Suprapubic skin (tissue), 3 donors: ENCODE results near the gene MMP28.

Experiments used
- CTCF ChIP-seq, 2 donors: fragments of 200-600 bp in 1 of 2; fragments of 450-650 bp in 1 of 2; sonication (generic) in 1 of 2; IDR thresholded peaks; one replicate each; pipeline ENCODE4 v1.5.1; 2016 to 2019; ENCODE audit warnings: antibody characterized with exemption in 2 of 2, mild to moderate bottlenecking in 1 of 2, moderate library complexity in 1 of 2
- EP300 ChIP-seq: sonication (generic); formaldehyde crosslinking; IDR thresholded peaks from one replicate; pipeline ENCODE4 v1.6.1; 2017; ENCODE audit warnings: antibody characterized with exemption

- no peak for TF ChIP-seq EP300
- no peak for TF ChIP-seq CTCF (IDR thresholded peaks at IDR 0.05)
Observed at GRCh38 chr17:35742896-35743477, 52.5 kb downstream of the MMP28 start.
